Hematopoietic multipotent progenitor cell treated with erythropoietin and hydrocortisone succinate and interleukin-3 and kit ligand, for 15 days (in vitro differentiated cells): ENCODE data around the gene SRP14.
"Not testable (repeated sequence)": the region's sequence is repeated elsewhere in the genome, so short reads cannot be mapped to it uniquely, and the experiment has no call there.

Experiments
- DNase-seq: peaks from one replicate; pipeline ENCODE4 v3.0.0-alpha.2; 2015; ENCODE audit warnings: low spot score

Gene SRP14

DNA sequence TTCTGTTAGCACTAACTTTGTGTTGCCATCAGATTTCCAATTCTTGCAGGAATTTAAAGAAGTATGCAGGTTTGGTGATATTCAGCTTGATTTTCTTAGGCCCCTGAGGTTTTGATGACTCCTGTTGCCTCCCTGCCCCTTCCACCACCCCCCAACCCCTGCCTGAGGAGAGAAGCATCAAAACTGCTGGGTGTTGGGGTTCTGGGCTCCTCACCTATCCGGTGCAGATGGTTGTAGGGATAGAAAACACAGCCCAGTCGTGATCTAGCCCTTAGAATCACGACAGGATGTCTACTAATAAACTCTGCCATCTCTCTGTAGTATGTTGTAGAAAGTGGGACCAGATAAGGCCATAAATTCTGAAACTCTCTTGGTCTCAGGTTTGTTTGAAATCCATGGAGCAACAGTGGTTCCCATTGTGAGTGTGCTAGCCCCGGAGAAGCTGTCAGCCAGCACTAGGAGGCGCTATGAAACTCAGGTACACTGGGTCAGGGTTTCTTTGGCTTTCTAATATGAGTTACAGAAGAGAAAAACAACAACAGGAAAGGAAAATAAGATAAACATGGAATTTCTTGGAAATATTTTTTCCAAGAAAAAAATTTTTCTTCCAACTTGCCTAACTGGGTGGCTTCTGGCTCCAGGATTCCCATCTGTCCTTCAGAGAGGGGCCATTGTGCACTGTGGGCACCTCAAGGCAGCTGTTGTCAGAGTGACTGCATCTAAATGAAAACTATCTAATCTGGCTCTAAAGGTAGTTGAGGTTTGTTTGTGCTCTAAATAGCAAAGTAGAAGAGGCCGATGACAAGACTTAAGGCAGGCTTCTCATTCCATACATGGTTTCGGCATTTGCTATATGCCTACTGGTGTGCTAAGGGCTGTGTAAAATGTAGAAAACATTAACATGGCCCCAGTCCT is 8.7 kb downstream of the SRP14 start:
- peak; percentile 35 for DNase-seq

DNA sequence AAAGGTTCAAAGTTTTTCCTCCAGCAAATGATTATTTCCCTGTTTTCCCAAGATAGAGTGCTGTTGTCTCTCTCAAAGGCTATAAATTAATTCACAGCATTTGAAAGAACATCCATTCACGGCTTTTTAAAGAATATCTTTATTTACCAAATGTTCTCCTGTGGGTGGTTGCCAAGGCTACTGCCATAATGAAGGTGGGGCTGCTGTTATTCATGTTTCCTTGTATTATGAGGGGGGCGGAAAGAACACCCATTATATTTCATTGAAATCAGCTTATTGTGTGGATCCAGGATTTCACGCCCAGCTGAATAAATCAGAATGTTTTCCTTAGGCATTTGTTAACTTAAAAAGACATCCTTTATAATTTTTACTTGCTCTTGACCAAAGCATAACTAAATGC is 10.1 kb downstream of the SRP14 start:
- no peak for DNase-seq

DNA sequence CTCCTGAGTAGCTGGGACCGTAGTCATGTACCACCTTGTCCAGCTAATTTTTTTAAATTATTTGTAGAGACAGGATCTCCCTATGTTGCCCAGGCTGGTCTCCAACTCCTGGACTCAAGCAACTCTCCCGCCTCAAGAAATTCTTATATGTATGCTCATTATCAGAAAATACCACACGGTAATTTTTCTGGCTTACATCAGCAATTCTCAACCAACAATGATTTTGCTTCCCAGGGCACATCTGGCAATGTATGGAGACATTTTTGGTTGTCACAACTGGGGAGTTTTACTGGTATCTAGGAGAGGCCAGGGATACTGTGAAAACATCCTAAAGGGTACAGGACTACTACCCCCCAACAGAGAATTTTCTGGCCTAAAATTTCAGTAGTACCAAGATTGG is 10.8 kb downstream of the SRP14 start:
- no peak for DNase-seq

DNA sequence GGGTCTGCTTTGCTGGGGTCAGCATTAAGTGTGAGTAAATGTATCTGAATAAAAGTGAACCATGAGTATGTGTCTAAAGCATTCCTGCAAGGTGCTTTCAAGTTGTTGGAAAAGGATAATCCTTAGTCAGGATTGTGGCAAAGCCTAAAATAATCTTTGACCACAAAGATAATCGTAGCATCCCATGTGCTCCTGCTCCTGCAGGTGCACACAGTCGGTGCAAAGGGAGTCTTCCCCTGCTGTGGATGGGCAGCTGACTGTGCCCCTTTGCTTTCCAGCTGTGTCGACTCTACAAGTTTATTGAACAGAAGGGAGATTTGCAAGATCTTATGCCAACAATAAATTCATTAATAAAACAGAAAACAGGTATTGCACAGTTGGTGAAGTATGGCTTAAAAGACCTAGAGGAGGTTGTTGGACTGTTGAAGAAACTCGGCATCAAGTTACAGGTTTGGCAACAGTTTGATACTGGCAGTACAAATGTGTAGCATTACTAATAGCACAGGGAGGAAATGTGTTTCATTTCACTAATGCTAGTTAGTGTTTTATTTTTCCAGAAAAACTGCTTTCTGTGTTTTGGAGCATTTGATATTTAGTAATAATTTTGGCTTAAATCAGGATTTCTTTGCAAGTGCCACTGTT is 22.6 kb downstream of the SRP14 start:
- no peak for DNase-seq

DNA sequence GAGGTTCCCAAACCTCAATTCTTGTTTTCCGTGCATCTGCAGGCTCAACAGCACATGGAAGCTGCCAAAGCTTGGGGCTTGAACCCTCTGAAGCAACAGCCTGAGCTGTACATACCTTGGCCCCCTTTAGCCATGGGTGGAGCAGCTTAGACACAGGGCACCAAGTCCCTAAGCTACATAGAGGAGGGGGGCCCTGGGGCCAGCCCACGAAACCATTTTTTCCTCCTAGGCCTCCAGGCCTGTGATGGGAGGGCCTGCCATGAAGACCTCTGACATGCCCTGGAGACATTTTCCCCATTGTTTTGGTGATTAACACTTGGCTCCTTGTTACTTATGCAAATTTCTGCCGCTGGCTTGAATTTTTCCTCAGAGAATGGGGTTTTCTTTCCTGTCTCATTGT is 24.6 kb downstream of the SRP14 start:
- DNase-seq, result no peak

DNA sequence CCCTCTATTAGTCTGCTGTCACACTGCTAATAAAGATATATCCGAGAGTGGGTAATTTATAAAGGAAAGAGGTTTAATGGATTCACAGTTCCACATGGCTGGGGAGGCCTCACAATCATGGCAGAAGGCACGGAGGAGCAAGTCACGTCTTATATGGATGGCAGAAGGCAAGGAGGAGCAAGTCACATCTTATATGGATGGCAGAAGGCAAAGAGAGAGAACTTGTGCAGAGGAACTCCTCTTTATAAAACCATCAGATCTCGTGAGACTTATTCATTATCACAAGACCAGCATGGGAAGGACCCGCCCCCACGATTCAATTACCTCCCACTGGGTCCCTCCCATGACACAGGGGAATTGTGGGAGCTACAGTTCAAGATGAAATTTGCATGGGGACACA is 25.6 kb downstream of the SRP14 start:
- not testable (repeated sequence) for DNase-seq

DNA sequence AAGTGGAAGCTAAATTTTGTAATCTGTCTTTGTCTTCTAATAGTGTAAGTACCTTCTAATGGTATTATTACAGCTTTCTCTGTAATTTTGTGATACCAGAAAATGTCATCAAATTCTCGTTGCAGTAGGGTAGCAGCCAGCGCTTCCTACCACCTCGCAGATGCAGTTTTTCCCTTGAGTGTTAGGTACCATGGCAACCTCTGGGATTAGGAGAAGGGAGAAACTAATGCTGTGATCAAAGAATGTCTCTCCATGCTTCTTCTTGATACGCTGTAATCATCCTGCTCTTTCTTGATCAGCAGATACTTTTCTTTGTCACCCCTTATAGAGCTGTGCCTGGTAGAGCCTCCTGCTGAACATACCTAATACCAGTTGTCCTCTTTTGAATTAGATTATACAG is 27.7 kb downstream of the SRP14 start:
- DNase-seq, result no peak

DNA sequence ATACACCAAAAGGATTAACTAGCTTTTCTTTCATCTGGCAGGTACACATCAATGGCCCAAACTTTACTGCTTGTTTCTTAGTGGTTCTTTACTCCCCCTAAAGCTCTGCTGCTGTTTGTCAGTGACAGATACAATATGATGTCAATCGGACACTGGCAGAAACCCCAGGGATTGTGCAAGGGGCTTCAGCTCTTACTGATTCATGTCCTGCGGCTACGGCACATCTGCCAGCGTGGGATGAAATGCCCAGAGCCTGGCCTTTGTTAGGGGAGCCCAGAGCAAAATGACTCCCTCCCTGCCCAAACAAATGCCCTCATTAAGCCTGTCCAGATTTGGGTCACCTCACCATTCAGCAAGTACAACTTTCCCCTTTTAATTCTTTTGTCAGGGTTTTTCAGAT is 28.3 kb downstream of the SRP14 start:
- DNase-seq, result no peak

DNA sequence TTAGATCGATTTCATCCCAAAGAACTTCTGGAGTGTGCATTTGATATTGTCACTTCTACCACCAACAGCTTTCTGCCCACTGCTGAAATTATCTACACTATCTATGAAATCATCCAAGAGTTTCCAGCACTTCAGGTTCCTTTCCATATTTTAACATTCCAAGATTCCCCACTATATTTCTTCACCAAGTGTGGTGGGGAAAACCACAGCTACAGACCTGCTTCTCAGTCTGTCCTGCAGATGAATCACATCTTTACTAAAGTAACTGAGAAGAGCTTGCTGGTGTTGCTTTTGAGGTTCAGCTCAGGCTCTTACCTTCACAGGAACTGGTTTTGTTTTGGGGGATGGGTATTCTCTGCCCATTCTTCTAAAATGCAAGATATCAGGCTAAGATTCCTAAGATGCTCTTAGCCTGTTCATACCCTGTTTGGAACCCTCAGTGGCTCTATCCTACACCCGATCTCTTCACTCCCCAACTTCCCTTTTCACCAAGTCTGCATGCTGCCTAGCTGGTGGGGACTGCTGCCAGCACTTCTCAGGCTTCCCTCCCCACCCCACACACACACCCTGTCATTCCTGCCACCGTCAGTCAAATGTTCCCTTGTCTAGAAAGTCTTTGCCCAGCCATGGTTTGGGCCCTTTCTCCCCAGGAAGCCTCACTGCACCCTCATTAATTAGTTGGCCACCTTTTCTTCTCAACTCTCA is 30.8 kb downstream of the SRP14 start:
- no peak for DNase-seq

DNA sequence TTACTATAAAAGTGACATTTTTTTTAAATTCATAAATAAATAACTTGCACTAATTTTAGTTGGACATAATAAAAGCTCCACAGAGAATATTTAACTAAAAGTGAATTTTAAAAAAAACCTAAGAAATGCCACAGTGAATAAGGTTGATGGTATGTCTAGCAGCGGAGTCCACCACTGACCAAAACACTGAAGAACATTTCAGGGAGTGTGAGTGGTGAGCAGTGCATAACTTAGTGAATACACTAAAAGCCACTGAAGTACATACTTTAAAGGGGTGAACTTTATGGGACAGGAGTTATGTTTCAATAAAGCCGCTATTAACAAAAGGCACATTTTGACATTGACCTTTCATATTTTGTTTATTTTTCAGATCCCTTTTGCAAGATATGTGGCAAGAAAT is 32.3 kb downstream of the SRP14 start:
- DNase-seq, result no peak

DNA sequence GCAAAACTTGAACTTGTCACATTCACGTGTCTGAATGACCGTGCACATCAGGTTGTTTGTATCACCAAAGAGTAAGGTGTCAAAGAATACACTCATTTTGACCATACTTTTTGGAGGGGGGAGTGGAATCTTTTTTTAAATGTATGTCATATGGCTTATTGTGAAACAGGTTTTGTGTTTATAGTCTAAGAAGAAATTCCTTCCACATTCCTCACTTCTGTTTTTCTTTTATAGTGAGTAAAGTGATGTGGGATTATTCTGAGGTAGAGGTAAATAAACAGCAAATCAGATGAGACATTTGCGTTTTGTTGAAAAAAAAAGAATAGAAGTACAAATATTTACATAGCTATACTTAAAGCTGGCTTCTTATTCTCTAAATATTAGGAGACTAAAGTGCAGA is 33.0 kb downstream of the SRP14 start:
- no peak for DNase-seq

DNA sequence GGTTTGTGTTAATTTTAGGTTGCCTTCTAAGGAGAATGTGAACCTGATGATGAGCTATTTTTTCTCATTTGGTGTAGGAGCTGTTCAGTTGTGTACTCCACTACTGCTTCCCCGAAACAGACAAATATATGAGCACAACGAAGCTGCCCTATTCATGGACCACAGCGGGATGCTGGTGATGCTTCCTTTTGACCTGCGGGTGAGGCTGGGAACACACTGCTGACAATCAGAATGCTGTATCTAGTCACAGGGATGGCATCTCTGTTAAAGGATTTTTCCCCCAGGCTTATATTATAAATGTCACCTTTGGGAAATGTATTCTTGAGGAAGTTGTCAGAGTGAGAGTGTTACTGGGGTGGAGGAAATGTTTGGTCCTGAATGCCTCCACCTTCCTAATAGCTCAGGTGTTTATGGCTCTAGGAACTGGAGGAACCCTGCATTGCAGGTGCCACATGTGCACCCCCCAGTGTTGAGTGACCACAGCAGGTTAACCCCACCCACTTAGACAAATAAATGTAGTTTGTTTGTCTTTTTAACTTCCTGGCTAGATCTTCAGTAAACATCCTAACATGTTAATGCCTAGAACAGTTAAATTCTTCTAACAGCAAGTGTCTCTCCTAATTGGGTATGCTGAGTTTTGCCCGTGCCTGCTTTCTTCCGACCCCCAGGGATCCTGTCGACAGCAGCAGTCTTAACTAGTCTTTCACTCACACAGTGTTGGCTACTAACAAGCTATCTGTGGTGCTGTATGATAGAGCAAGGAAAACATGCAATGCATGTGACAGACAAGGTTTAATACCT is 35.7 kb downstream of the SRP14 start:
- no peak for DNase-seq

DNA sequence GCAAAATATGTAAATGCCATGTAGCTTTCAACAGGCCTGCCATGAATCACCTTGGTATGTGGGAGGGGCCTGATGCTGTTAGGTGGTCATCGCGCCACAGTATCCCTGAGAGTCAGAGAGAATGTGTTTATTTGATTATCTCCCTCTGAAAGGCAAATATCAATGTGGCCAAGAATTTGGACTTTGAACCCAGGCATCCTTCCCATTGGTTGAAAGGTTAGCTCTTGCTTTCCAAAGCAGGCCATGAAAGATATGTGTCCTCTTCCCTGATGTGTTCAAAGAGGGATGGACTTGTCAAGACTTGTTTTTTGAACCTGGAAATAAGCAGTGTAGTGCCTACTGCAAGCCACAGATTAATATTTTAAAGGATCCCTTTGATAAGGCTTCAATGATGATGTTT is 36.7 kb downstream of the SRP14 start:
- no peak for DNase-seq

DNA sequence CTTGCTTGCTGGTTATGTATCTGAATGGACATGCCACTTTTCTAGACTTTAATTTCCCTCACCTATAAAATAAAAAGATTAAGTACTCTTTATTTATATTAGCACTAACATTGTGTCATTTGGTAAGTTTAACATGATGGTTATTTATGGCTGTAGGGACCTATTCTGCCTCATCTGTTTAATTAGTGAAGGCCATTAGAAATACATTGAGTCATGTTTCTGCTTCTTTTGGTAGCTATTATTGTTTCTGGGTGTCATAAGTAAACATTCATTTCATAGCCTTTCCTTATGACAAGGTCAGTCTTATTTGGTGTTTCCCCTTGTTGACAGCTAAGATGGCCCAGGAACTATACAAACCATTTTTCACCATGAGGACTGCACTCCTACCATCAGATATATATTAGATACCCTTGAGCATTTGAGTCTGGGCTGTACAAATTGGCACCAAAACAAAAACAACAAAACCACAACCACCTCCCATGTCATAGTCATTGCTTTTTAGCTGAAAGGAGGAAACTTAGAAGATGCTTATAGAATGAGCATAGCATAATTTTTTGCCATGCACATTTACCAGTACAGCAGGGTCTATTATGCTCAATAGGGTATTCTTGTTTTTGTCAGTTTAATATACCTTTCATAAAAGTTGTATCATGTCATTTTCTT is 39.3 kb downstream of the SRP14 start:
- no peak for DNase-seq

DNA sequence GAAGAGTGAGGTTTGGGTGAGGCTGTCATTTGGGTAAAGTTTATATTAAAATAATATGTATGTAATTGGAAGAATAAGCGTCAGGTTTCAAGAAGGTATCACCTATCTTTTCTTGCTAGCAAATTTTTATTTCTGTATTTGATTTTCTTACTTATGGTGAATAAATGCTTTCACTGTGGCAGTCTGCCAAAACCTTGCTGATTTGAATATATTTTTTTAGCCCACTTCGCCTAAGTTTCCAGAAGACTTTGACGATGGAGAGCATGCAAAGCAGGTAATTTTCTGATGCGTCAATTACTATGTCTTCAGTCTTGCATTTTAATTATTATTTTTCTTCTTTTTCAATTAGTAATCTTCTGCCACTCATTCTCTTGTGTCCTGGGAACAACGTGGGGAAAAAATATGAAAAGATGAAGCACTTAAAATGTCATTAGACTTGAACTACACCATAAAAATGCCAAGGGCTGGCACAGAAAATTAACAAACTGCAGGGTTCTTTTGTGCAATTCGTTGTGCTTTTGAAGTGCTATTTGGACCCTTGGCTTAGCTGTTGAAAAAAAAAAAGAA is 40.4 kb downstream of the SRP14 start:
- no peak for DNase-seq

DNA sequence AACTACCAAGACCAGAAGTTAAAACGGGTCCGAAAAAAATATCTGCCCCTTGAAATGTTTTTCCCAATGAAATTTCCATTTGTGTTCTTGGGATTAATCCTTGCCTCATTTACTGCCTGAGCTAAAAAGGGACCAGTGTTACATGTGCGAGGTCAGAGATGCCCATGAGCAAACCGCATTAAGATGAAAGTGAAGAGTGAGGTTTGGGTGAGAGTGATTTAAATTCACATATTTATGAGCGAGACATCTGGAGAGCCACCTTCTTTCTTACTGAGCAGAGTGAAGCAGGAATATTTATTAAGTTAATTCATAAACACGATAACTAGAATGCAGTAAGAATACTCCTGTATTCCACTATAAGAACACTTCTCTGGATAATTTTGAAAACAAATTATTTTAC is 41.3 kb downstream of the SRP14 start:
- DNase-seq, result no peak

DNA sequence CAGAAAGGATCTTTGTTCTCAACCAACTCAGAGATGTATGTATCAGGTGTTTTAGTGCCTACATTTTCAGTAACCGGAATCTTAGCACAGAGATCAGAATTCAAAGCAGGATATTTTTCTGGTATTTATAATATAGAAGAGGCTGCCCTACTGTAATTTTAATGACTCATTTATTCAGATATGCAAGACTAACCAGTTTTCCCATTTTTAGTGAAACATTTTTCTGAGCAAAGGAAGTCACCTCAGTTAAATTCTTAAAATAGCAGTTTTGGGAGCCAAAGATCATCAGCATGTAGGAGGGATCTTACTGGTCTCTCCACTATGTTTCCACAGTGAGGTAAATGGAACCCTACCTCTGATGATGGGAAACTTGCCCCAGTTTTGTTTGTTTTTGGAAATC is 42.0 kb downstream of the SRP14 start:
- no peak for DNase-seq

DNA sequence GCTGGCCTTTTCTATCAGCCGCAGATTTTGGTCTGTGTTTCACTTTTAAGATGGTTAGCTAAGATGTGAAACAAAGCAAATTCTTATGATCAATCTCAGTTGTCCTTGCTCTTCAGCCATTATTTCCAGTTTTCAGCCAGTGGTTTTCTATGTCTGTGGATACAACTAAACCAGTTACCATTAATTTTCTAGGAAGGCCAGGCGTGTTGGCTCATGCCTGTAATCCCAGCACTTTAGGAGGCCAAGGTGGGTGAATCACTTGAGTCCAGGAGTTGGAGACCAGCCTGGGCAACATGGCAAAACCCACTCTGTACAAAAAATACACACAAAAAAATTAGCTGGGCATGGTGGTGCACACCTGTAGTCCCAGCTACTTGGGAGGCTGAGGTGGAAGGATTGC is 42.8 kb downstream of the SRP14 start:
- DNase-seq, result not testable (repeated sequence)

DNA sequence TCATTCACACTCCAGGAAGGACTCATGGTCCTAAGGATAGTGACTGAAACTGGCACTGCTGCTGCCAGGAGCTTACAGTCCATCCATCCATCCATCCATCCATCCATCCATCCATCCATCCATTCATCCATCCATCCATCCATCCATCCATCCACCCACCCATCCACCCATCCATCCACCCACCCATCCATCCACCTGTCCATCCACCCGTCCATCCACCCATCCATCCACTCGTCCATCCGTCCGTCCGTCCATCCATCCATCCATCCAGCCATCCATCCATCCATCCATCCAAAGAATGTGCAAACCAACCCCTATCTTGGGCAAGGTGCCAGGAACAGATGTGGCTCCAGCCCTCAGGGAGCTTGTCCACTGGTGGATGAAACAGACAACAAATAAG is 46.0 kb downstream of the SRP14 start:
- DNase-seq, result not testable (repeated sequence)

DNA sequence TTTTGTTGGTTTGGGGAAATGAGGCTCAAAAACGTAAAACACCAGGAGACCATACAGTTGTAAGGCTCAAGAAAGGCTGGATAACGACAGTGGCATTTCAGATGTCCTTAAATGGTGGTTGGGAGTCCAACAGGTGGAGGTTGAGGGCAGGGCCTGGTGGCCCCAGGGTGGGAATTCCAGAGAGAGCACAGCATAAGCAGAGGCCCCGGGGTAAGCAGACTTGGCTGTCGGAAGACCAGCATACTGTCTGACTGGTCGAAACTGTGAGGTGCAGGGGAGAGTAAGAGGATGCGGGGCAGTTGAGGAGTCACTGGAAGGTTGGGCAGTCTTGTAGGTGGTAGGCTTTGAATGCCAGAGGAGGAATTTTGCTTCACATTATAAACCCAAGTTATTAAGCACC is 48.3 kb downstream of the SRP14 start:
- DNase-seq, result no peak

DNA sequence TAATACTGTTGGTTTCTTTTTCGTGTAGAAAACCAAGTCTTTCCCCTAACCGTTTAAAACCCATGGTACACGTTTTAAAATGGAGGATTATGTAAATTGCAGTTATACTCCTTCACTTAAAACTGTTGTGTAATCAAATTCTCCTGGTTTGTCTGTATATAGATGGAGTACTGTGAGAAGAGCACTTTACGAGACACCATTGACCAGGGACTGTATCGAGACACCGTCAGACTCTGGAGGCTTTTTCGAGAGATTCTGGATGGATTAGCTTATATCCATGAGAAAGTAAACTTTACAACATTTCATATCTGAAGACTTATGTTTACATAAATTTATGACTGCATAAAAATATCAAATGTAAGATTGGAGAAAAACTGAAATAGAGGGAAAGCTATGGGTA is 51.2 kb downstream of the SRP14 start:
- no peak for DNase-seq
